Fibroblast of lung (primary cell): ENCODE data around the gene CCNT1. TPM values are rescaled to one million over a fixed set of nuclear protein-coding genes. Genes with fewer than 3 reads are reported as not detected.
"Not testable (repeated sequence)": the region's sequence is repeated elsewhere in the genome, so short reads cannot be mapped to it uniquely, and the experiment has no call there.

ENCODE experiments used
- DNase-seq, 2 donors: peaks; one replicate each; pipeline versions ENCODE4 v3.0.0 to v3.0.0-alpha.2; 2010; ENCODE audit warnings: low read depth in 2 of 2
- H2AFZ ChIP-seq: 2 replicates; pipeline ENCODE4 v1.5.1; 2012; ENCODE audit warnings: low read length, control low read depth, inconsistent platforms
- H3K27ac ChIP-seq: 2 replicates; pipeline ENCODE4 v1.5.1; 2011; ENCODE audit warnings: low read length, control low read depth; ENCODE audit not compliant: insufficient read depth
- H3K27me3 ChIP-seq: 2 replicates; pipeline ENCODE4 v1.5.1; 2011; ENCODE audit warnings: mild to moderate bottlenecking, low read length; ENCODE audit not compliant: control insufficient read depth, insufficient read depth
- H3K36me3 ChIP-seq: 2 replicates; pipeline ENCODE4 v1.5.1; 2011; ENCODE audit warnings: low read length; ENCODE audit not compliant: control insufficient read depth, insufficient read depth
- H3K4me1 ChIP-seq: 2 replicates; pipeline ENCODE4 v1.5.1; 2011; ENCODE audit warnings: low read length; ENCODE audit not compliant: control insufficient read depth, insufficient read depth; ENCODE audit errors: extremely low read depth
- H3K4me2 ChIP-seq: 2 replicates; pipeline ENCODE4 v1.5.1; 2011; ENCODE audit warnings: low read length, control low read depth; ENCODE audit not compliant: insufficient read depth; ENCODE audit errors: extremely low read depth
- H3K4me3 ChIP-seq, 4 experiments: fragments of 200-600 bp in 1 of 4; sonication (generic) in 1 of 4; replicated peaks in 1 of 4; 2 replicates each; pipeline ENCODE4 v1.5.1; 2011 to 2016; ENCODE audit warnings: low read length in 4 of 4, low read depth in 3 of 4, mild to moderate bottlenecking in 3 of 4, control low read depth in 2 of 4, inconsistent platforms in 1 of 4, mixed read lengths in 1 of 4; ENCODE audit not compliant: insufficient read depth in 1 of 4; ENCODE audit errors: control extremely low read depth in 1 of 4
- H3K79me2 ChIP-seq: 2 replicates; pipeline ENCODE4 v1.5.1; 2012; ENCODE audit warnings: mild to moderate bottlenecking, low read length, inconsistent platforms; ENCODE audit not compliant: control insufficient read depth, insufficient read depth
- H3K9ac ChIP-seq: 2 replicates; pipeline ENCODE4 v1.5.1; 2011; ENCODE audit warnings: mild to moderate bottlenecking, low read length, control low read depth; ENCODE audit not compliant: insufficient read depth
- H3K9me3 ChIP-seq: 2 replicates; pipeline ENCODE4 v1.5.1; 2012; ENCODE audit warnings: low read depth, low read length; ENCODE audit not compliant: control insufficient read depth, insufficient read depth
- H4K20me1 ChIP-seq: 2 replicates; pipeline ENCODE4 v1.5.1; 2011; ENCODE audit warnings: low read length; ENCODE audit not compliant: control insufficient read depth, insufficient read depth; ENCODE audit errors: extremely low read depth
- CTCF ChIP-seq, 2 donors: IDR thresholded peaks in 1 of 2; conservative IDR thresholded peaks in 1 of 2; 1 replicate in 1 of 2; 2 replicates in 1 of 2; pipeline ENCODE4 v1.5.1; 2011 to 2012; ENCODE audit warnings: low read length in 2 of 2, control low read depth in 1 of 2, inconsistent platforms in 1 of 2, low read depth in 1 of 2, mild to moderate bottlenecking in 1 of 2
- EZH2 ChIP-seq: IDR thresholded peaks from 2 replicates; pipeline ENCODE4 v1.5.1; 2012; ENCODE audit warnings: low read length, control low read depth, mild to moderate bottlenecking; ENCODE audit errors: missing control alignments
- polyA plus RNA-seq, 2 donors: library from polyadenylated mRNA; depleted of rRNA in 1 of 2; stranded (reverse) in 1 of 2; unstranded in 1 of 2; fragments of >200 nt; gene quantifications; 2 replicates each; pipeline ENCODE4 v1.2.1, GENCODE V29; 2011 to 2012; ENCODE audit warnings: missing spikeins in 1 of 2
- total RNA-seq: library from RNA; depleted of rRNA; stranded (reverse); fragments of >200 nt; gene quantifications from 2 replicates; pipeline ENCODE4 v1.2.1, GENCODE V29; 2014

Gene CCNT1
- total and polyA plus RNA-seq, 2 donors (not counting 1 experiment from before 2014, with no cell fraction given), result 20.4 to 24.6 TPM

GRCh38 chr12:48736456-48736855 is 19.9 kb upstream of the CCNT1 start:
- no peak overlapping the region for H3K4me2 ChIP-seq
- DNase-seq, result no peak
- no peak overlapping the region for H2AFZ ChIP-seq
- no peak for TF ChIP-seq CTCF (conservative IDR thresholded peaks at IDR 0.05 in 1 of 2, IDR thresholded peaks at IDR 0.05 in 1 of 2; ENCODE audit: low read depth in 1 of 2, low read length in 2 of 2)
- TF ChIP-seq EZH2, result no peak
- no peaks in the 10 kb centered on the region for H3K4me1 ChIP-seq
- H3K36me3 ChIP-seq, result no peaks in the 10 kb centered on the region
- H3K27ac ChIP-seq, result no peak overlapping the region
- H3K9ac ChIP-seq, result no peak overlapping the region
- no peaks in the 10 kb centered on the region for H3K9me3 ChIP-seq
- H4K20me1 ChIP-seq, result no peaks in the 10 kb centered on the region
- no peak overlapping the region for H3K4me3 ChIP-seq
- H3K27me3 ChIP-seq, result peaks cover 2% of the 10 kb centered on the region
- H3K79me2 ChIP-seq, result no peaks in the 10 kb centered on the region

- no peaks in the 10 kb centered on the region for H3K4me1 ChIP-seq
- no peaks in the 10 kb centered on the region for H3K9me3 ChIP-seq
- H3K79me2 ChIP-seq, result no peaks in the 10 kb centered on the region
- no peak for TF ChIP-seq EZH2
- no peak for TF ChIP-seq CTCF (conservative IDR thresholded peaks at IDR 0.05 in 1 of 2, IDR thresholded peaks at IDR 0.05 in 1 of 2; ENCODE audit: low read depth in 1 of 2, low read length in 2 of 2)
- no peaks in the 10 kb centered on the region for H3K27me3 ChIP-seq
- H4K20me1 ChIP-seq, result no peaks in the 10 kb centered on the region
- H3K27ac ChIP-seq, result no peak overlapping the region
- H3K36me3 ChIP-seq, result no peaks in the 10 kb centered on the region
- no peak overlapping the region for H3K9ac ChIP-seq
- H3K4me2 ChIP-seq, result no peak overlapping the region
- H3K4me3 ChIP-seq, result no peak overlapping the region
- no peak for DNase-seq
- H2AFZ ChIP-seq, result no peak overlapping the region
These were observed 12.3 kb upstream of the CCNT1 start for GRCh38 chr12:48728807-48729206.

- H3K4me2 ChIP-seq, H3K36me3 ChIP-seq, H3K27me3 ChIP-seq, H2AFZ ChIP-seq, DNase-seq, H3K4me3 ChIP-seq, H3K9ac ChIP-seq, H3K79me2 ChIP-seq, H3K4me1 ChIP-seq, H3K27ac ChIP-seq, H3K9me3 ChIP-seq, H4K20me1 ChIP-seq: not testable (repeated sequence)
These were observed 4.2 kb upstream of the CCNT1 start for GRCh38 chr12:48720737-48721136.

DNA sequence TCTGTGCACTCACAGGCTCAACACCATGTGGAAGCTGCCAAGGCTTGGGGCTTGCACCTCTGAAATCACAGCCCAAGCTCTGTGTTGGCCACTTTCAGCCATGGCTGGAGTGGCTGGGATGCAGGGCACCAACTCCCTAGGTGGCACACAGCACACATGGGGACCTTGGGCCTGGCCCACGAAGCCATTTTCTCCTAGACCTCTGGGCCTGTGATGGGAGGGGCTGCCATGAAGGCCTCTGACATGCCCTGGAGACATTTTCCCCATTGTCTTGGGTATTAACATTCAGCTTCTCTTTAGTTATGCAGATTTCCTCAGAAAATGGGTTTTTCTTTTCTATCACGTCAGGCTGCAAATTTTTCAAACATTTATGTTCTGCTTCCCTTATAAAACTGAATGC is 3.7 kb upstream of the CCNT1 start:
- H3K27me3 ChIP-seq, H4K20me1 ChIP-seq, H3K27ac ChIP-seq, H3K4me2 ChIP-seq, DNase-seq, H3K4me1 ChIP-seq, H3K9me3 ChIP-seq, H2AFZ ChIP-seq, H3K36me3 ChIP-seq, H3K4me3 ChIP-seq, H3K9ac ChIP-seq: not testable (repeated sequence)
- H3K79me2 ChIP-seq, result peaks cover 12% of the 10 kb centered on the region

DNA sequence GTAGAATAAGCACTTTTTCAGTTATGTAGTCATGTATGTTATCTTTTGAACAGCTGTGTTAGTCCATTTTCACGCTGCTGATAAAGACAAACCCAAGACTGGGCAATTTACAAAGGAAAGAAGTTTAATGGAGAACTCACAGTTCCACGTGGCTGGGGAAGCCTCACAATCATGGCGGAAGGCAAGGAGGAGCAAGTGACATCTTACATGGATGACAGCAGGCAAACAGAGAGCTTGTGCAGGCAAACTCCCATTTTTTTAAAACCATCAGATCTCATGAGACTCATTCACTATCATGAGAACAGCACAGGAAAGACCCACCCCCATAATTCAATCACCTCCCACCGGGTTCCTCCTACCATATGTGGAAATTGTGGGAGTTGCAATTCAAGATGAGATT is 2.5 kb upstream of the CCNT1 start:
- not testable (repeated sequence) for H3K27me3 ChIP-seq, H4K20me1 ChIP-seq, H3K4me3 ChIP-seq, H3K27ac ChIP-seq, DNase-seq, H2AFZ ChIP-seq, H3K9me3 ChIP-seq, H3K9ac ChIP-seq, H3K36me3 ChIP-seq, H3K4me1 ChIP-seq, H3K4me2 ChIP-seq
- peaks cover 24% of the 10 kb centered on the region for H3K79me2 ChIP-seq
